K562 (cell line): ENCODE results near the gene IGLON5. TPM values are rescaled to one million over a fixed set of nuclear protein-coding genes. Genes with fewer than 3 reads are reported as not detected.

Experiments used
- CCNT2 ChIP-seq: IDR thresholded peaks from 2 replicates; pipeline ENCODE4 v1.6.1; 2011; ENCODE audit warnings: borderline replicate concordance, low read depth, mild to moderate bottlenecking, moderate library complexity, mixed read lengths, low read length; ENCODE audit not compliant: insufficient read length; ENCODE audit errors: extremely low read depth
- CGGBP1 ChIP-seq: fragments of 250-450 bp; sonication (Bioruptor Pico); IDR thresholded peaks from 2 replicates; pipeline ENCODE4 v1.9.0; 2021; ENCODE audit warnings: mild to moderate bottlenecking
- CHCHD3 ChIP-seq: fragments of 250-450 bp; sonication (Bioruptor Pico); IDR thresholded peaks from 2 replicates; pipeline ENCODE4 v2.1.2; 2022; ENCODE audit warnings: mild to moderate bottlenecking
- ETV5 ChIP-seq: sonication (generic); formaldehyde crosslinking; IDR thresholded peaks from 2 replicates; pipeline ENCODE4 v1.4.0; 2020; ENCODE audit warnings: low read depth, mild to moderate bottlenecking, missing genetic modification reagents
- FOXP4 ChIP-seq: sonication (generic); formaldehyde crosslinking; IDR thresholded peaks from 2 replicates; pipeline ENCODE4 v1.8.0; 2022; ENCODE audit warnings: mild to moderate bottlenecking, missing genetic modification reagents, borderline replicate concordance
- PHF21A ChIP-seq: fragments of 450-650 bp; IDR thresholded peaks from 2 replicates; pipeline ENCODE4 v1.6.1; 2017; ENCODE audit warnings: low read depth, borderline replicate concordance
- RUNX1 ChIP-seq: sonication (generic); IDR thresholded peaks from 2 replicates; pipeline ENCODE4 v1.6.1; 2016; ENCODE audit warnings: antibody characterized with exemption, low read depth
- UBTF ChIP-seq, 2 experiments: IDR thresholded peaks; 2 replicates each; pipeline ENCODE4 v1.6.1; 2012; ENCODE audit warnings: improper control_type of control experiment in 2 of 2, low read depth in 2 of 2, low read length in 2 of 2, borderline replicate concordance in 1 of 2
- WHSC1 ChIP-seq: IDR thresholded peaks from one replicate; pipeline ENCODE4 v1.6.1; 2012; ENCODE audit warnings: low read length, control low read depth, inconsistent platforms
- ZNF311 ChIP-seq: fragments of 250-450 bp; sonication (Bioruptor Pico); IDR thresholded peaks from 2 replicates; pipeline ENCODE4 v1.4.0; 2020; ENCODE audit warnings: mild to moderate bottlenecking, moderate library complexity
- ZNF318 ChIP-seq, 2 experiments: fragments of 450-650 bp; IDR thresholded peaks; 2 replicates each; pipeline ENCODE4 v1.6.1; 2016; ENCODE audit warnings: mild to moderate bottlenecking in 2 of 2, borderline replicate concordance in 1 of 2, low read depth in 1 of 2, moderate library complexity in 1 of 2
- ZNF707 ChIP-seq: fragments of 250-450 bp; sonication (Bioruptor Pico); conservative IDR thresholded peaks from 2 replicates; pipeline ENCODE4 v1.8.0; 2022; ENCODE audit warnings: inconsistent platforms, mild to moderate bottlenecking, moderate library complexity
- polyA plus RNA-seq, 8 experiments: library from polyadenylated mRNA; depleted of rRNA in 4 of 8; stranded (reverse) in 5 of 8; unstranded in 3 of 8; fragments of >200 nt; fragmentation: Nextera tagmentation in 2 of 8; fragmentation: Illumina TruSeq in 1 of 8; extraction: Ambion mirVana in 2 of 8; extraction: Trizol in 1 of 8; gene quantifications; 2 replicates each; pipeline versions ENCODE4 v1.2.1 to v1.2.3, GENCODE V29; 2011 to 2014; ENCODE audit warnings: inconsistent platforms in 1 of 8, missing spikeins in 1 of 8
- total RNA-seq, 7 experiments: library from RNA; depleted of rRNA in 6 of 7; stranded (reverse); fragments of >200 nt in 6 of 7; fragmentation: Illumina TruSeq in 2 of 7; extraction: Trizol in 2 of 7; gene quantifications; 2 replicates each; pipeline versions ENCODE4 v1.2.1 to v1.2.3, GENCODE V29; 2011 to 2021; ENCODE audit warnings: low replicate concordance in 1 of 7

The IGLON5 gene
- total and polyA plus RNA-seq, 9 of the 15 experiments (the other 6 are each of a cell fraction or from before 2014, with no cell fraction given) = 0.03 to 0.22 (median 0.14) TPM; not detected in 2

- no peak for TF ChIP-seq FOXP4 (CRISPR knock-in tag)
- TF ChIP-seq CGGBP1 = no peak
- TF ChIP-seq ZNF318 (IDR thresholded peaks at IDR 0.05; ENCODE audit: borderline replicate concordance in 1 of 2, low read depth in 1 of 2) = 0 out of 4 replicates have a peak, but pooled peaks of 1 of the 2 experiments have one; percentile 31
- no peak for TF ChIP-seq UBTF (IDR thresholded peaks at IDR 0.05; ENCODE audit: borderline replicate concordance in 1 of 2, low read depth in 2 of 2, low read length in 2 of 2)
- no peak for TF ChIP-seq ZNF311
- TF ChIP-seq CHCHD3 (CRISPR knock-in tag) = no peak
- TF ChIP-seq PHF21A = no peak
- no peak for TF ChIP-seq WHSC1
- no peak for TF ChIP-seq RUNX1
- 0 out of 2 replicates have a peak, but pooled peaks have one; percentile 23 for TF ChIP-seq ZNF707 (CRISPR knock-in tag)
- TF ChIP-seq ETV5 (CRISPR knock-in tag) = no peak
- no peak for TF ChIP-seq CCNT2
Observed at GRCh38 chr19:51339313-51339686, 27.9 kb downstream of the IGLON5 start (continued).
